HG02759 (cell line): ENCODE results near the gene PTBP1.
"Not testable (repeated sequence)": the region's sequence is repeated elsewhere in the genome, so short reads cannot be mapped to it uniquely, and the experiment has no call there.

Experiments
- ATAC-seq: cut with Tn5 transposase; IDR thresholded peaks from one replicate; pipeline ENCODE4 v1.9.1; 2021; ENCODE audit warnings: mild to moderate bottlenecking, moderate library complexity; ENCODE audit not compliant: unreplicated experiment

The PTBP1 gene

GRCh38 chr19:850979-851335, 53.7 kb downstream of the PTBP1 start:
- no peak for ATAC-seq

- no peak for ATAC-seq
Observed at GRCh38 chr19:852136-853013, 55.1 kb downstream of the PTBP1 start, which contains the start of gene ELANE. Gene ELANE (plus strand): TSS chr19:852303. CDS start chr19:852329, 26 bp downstream.

GRCh38 chr19:853014-853585, 55.8 kb downstream of the PTBP1 start:
- no peak for ATAC-seq

GRCh38 chr19:853614-854220, 56.5 kb downstream of the PTBP1 start:
- not testable (repeated sequence) for ATAC-seq

GRCh38 chr19:854549-854948, 57.3 kb downstream of the PTBP1 start:
- ATAC-seq: no peak

- ATAC-seq: no peak
Observed at GRCh38 chr19:855142-855541, 57.9 kb downstream of the PTBP1 start.

- ATAC-seq: no peak
Observed at GRCh38 chr19:855566-856120, 58.4 kb downstream of the PTBP1 start.

GRCh38 chr19:858284-858683, 61.0 kb downstream of the PTBP1 start:
- ATAC-seq: no peak

GRCh38 chr19:858868-859843, 61.9 kb downstream of the PTBP1 start, which contains the start of gene CFD:
Gene CFD (plus strand): TSS chr19:859664. CDS start chr19:859690, 26 bp downstream.
- no peak for ATAC-seq

- ATAC-seq: no peak
Observed at GRCh38 chr19:861141-861755, 64.0 kb downstream of the PTBP1 start.
